Panc1 (cell line): ENCODE measurements around the gene ITGA2B. TPM values are rescaled to one million over a fixed set of nuclear protein-coding genes. Genes with fewer than 3 reads are reported as not detected.

Source experiments
- ATAC-seq: fragments of 200-7000 bp; cut with Tn5 transposase; 2 replicates; pipeline ENCODE4 v1.9.1; 2020; ENCODE audit warnings: mild to moderate bottlenecking, moderate library complexity
- BruUV-seq: library from RNA; stranded (reverse); fragments of 400-500 nt; replicated peaks from 2 replicates; lab custom pipeline; 2021; lab: Mats Ljungman, UMichigan
- CTCF ChIA-PET: fragments of 300-600 bp; sonication (Branson Sonifier 250); formaldehyde crosslinking; loops from one replicate; lab custom pipeline; 2022; ENCODE audit warnings: antibody characterized with exemption; lab: Charles Lee
- POLR2A ChIA-PET: fragments of 300-600 bp; sonication (Branson Sonifier 250); formaldehyde crosslinking; loops from one replicate; lab custom pipeline; 2022; ENCODE audit warnings: antibody characterized with exemption; lab: Charles Lee
- DNase-seq: peaks from one replicate; pipeline ENCODE4 v3.0.0-alpha.2; 2010; ENCODE audit warnings: low read depth, low spot score
- H3K27ac ChIP-seq: 2 replicates; pipeline ENCODE4 v1.5.1; 2011; ENCODE audit warnings: mild to moderate bottlenecking, low read length, inconsistent platforms
- H3K27me3 ChIP-seq: fragments of 200-500 bp; sonication (Bioruptor generic); 2 replicates; pipeline ENCODE4 v1.6.0; 2014; ENCODE audit warnings: low read length, inconsistent platforms; ENCODE audit not compliant: control insufficient read depth, insufficient read depth
- H3K36me3 ChIP-seq: fragments of 200-500 bp; sonication (Bioruptor generic); 2 replicates; pipeline ENCODE4 v1.5.1; 2014; ENCODE audit warnings: inconsistent platforms, mild to moderate bottlenecking, low read length, moderate library complexity; ENCODE audit not compliant: control insufficient read depth, insufficient read depth
- H3K4me1 ChIP-seq: 2 replicates; pipeline ENCODE4 v1.5.1; 2011; ENCODE audit warnings: inconsistent platforms, mild to moderate bottlenecking, low read length, moderate library complexity; ENCODE audit not compliant: control insufficient read depth, insufficient read depth
- H3K4me3 ChIP-seq, 2 experiments: 2 replicates each; pipeline ENCODE4 v1.5.1; 2011 to 2012; ENCODE audit warnings: low read depth in 2 of 2, low read length in 2 of 2, mild to moderate bottlenecking in 2 of 2, inconsistent platforms in 1 of 2, moderate library complexity in 1 of 2
- H3K9me3 ChIP-seq: fragments of 200-500 bp; sonication (Bioruptor generic); 2 replicates; pipeline ENCODE4 v1.5.1; 2014; ENCODE audit warnings: low read depth, mild to moderate bottlenecking, inconsistent platforms, low read length, moderate library complexity; ENCODE audit not compliant: control insufficient read depth, insufficient read depth
- CTCF ChIP-seq: fragments of 450-650 bp; IDR thresholded peaks from 2 replicates; pipeline ENCODE4 v1.5.1; 2017; ENCODE audit warnings: mild to moderate bottlenecking
- POLR2AphosphoS5 ChIP-seq: IDR thresholded peaks from 2 replicates; pipeline ENCODE4 v1.6.1; 2012; ENCODE audit warnings: mild to moderate bottlenecking, low read depth, low read length, moderate library complexity
- REST ChIP-seq, 2 experiments: IDR thresholded peaks; 2 replicates each; pipeline ENCODE4 v1.6.1; 2011 to 2012; ENCODE audit warnings: low read depth in 2 of 2, control low read depth in 1 of 2, low read length in 1 of 2, mild to moderate bottlenecking in 1 of 2, moderate library complexity in 1 of 2; ENCODE audit not compliant: insufficient read depth in 1 of 2
- SIN3A ChIP-seq: IDR thresholded peaks from 2 replicates; pipeline ENCODE4 v1.6.1; 2012; ENCODE audit warnings: low read depth, mild to moderate bottlenecking, low read length, moderate library complexity, borderline replicate concordance; ENCODE audit not compliant: insufficient read depth
- TCF7L2 ChIP-seq: IDR thresholded peaks from 2 replicates; pipeline ENCODE4 v1.6.1; 2011; ENCODE audit warnings: mild to moderate bottlenecking, low read depth, low read length, inconsistent platforms
- in situ Hi-C: cut with HindIII; loops from 2 replicates; pipeline ENCODE4 v1.10.0; 2016; ENCODE audit warnings: low sequenced_read_pairs, low pct_unique_long_range_greater_than_20kb
- intact Hi-C: fragments of 100-400 bp; cut with micrococcal nuclease; formaldehyde crosslinking; loops from one replicate; pipeline ENCODE4 v1.10.0; 2022; ENCODE audit not compliant: unreplicated experiment
- total RNA-seq: library from RNA; stranded (reverse); gene quantifications from one replicate; pipeline ENCODE4 v1.2.1, GENCODE V29; 2021; ENCODE audit not compliant: unreplicated experiment

Gene ITGA2B
- total RNA-seq, 1 experiment from 2014 or later: 2.4 TPM

GRCh38 chr17:44379887-44380286 is 9.6 kb downstream of the ITGA2B start:
- no peaks in the 10 kb centered on the region for H3K27me3 ChIP-seq
- TF ChIP-seq SIN3A: no peak
- no peak for TF ChIP-seq TCF7L2
- TF ChIP-seq REST (IDR thresholded peaks at IDR 0.05; ENCODE audit: insufficient read depth in 1 of 2, low read depth in 2 of 2, low read length in 1 of 2): no peak
- TF ChIP-seq CTCF: no peak
- no peak for TF ChIP-seq POLR2AphosphoS5
- CTCF ChIA-PET: interaction anchor here (0.6 kb wide), 1 partner anchor 36 kb away, joined by 4 read pairs; no protein-coding TSS in a partner anchor
- H3K4me3 ChIP-seq: no peak overlapping the region
- intact Hi-C loops (no loop called here), in situ Hi-C loops (no loop called here)
- no peaks in the 10 kb centered on the region for H3K4me1 ChIP-seq
- DNase-seq (no peak), ATAC-seq (no peak)
- no peaks in the 10 kb centered on the region for H3K36me3 ChIP-seq
- no TSS peak for BruUV-seq
- H3K27ac ChIP-seq: no peak overlapping the region
- H3K9me3 ChIP-seq: no peaks in the 10 kb centered on the region
- POLR2A ChIA-PET: no interaction called here

- Histone ChIP-seq H3K27ac (no peak overlapping the region), H3K4me3 (no peak overlapping the region), H3K36me3 (no peaks in the 10 kb centered on the region), H3K4me1 (no peaks in the 10 kb centered on the region), H3K9me3 (no peaks in the 10 kb centered on the region), H3K27me3 (no peaks in the 10 kb centered on the region)
- intact Hi-C loops: no loop called here
- BruUV-seq: no TSS peak
- ATAC-seq: no peak
- DNase-seq: no peak
- TF ChIP-seq POLR2AphosphoS5 (no peak), REST (IDR thresholded peaks at IDR 0.05; ENCODE audit: insufficient read depth in 1 of 2, low read depth in 2 of 2, low read length in 1 of 2) (no peak), CTCF (no peak), SIN3A (no peak), TCF7L2 (no peak)
- ChIA-PET POLR2A (interaction anchor here (0.8 kb wide), 1 partner anchor 9 kb away, joined by 6 read pairs; no protein-coding TSS in a partner anchor), CTCF (no interaction called here)
- in situ Hi-C loops: no loop called here
Observed at GRCh38 chr17:44378171-44378705, 11.2 kb downstream of the ITGA2B start.
